ENCODE results near the gene TBC1D2B.
"Not testable (repeated sequence)": the region's sequence is repeated elsewhere in the genome, so short reads cannot be mapped to it uniquely, and the experiment has no call there.

The TBC1D2B gene

GRCh38 chr15:77951105-77951786 is 126.3 kb downstream of the TBC1D2B start:
- not testable (repeated sequence) for H3K9ac ChIP-seq (ENCODE audit: low read length); H3K4me2 ChIP-seq (ENCODE audit: low read depth, low read length, poor library complexity, severe bottlenecking); H3K4me3 ChIP-seq (ENCODE audit: insufficient read depth, low read length, poor library complexity, severe bottlenecking); H3K36me3 ChIP-seq (ENCODE audit: low read length); H4K20me1 ChIP-seq (ENCODE audit: low read depth, low read length); H2AFZ ChIP-seq (ENCODE audit: low read depth, low read length, severe bottlenecking); H3K79me2 ChIP-seq (ENCODE audit: insufficient read depth, low read length); H3K27me3 ChIP-seq (ENCODE audit: low read length); H3K9me3 ChIP-seq (ENCODE audit: insufficient read depth, low read length); H3K27ac ChIP-seq (ENCODE audit: low read depth, low read length); H3K9me2 ChIP-seq (replicated peaks; ENCODE audit: insufficient read depth, low read length); H3F3A ChIP-seq (ENCODE audit: insufficient read depth)

- not testable (repeated sequence) for H3K36me3 ChIP-seq (ENCODE audit: low read length); H3K27me3 ChIP-seq (ENCODE audit: low read length); H2AFZ ChIP-seq (ENCODE audit: low read depth, low read length, severe bottlenecking); H3K9me3 ChIP-seq (ENCODE audit: insufficient read depth, low read length); H4K20me1 ChIP-seq (ENCODE audit: low read depth, low read length); H3K27ac ChIP-seq (ENCODE audit: low read depth, low read length); H3K4me2 ChIP-seq (ENCODE audit: low read depth, low read length, poor library complexity, severe bottlenecking); H3K9ac ChIP-seq (ENCODE audit: low read length); H3K79me2 ChIP-seq (ENCODE audit: insufficient read depth, low read length); H3K4me3 ChIP-seq (ENCODE audit: insufficient read depth, low read length, poor library complexity, severe bottlenecking); H3F3A ChIP-seq (ENCODE audit: insufficient read depth); H3K9me2 ChIP-seq (replicated peaks; ENCODE audit: insufficient read depth, low read length)
These were observed 127.0 kb downstream of the TBC1D2B start for GRCh38 chr15:77950470-77950869.

GRCh38 chr15:77945566-77945965 is 131.9 kb downstream of the TBC1D2B start:
- Histone ChIP-seq H3K4me3 (ENCODE audit: insufficient read depth, low read length, poor library complexity, severe bottlenecking) (no peak overlapping the region), H2AFZ (ENCODE audit: low read depth, low read length, severe bottlenecking) (no peak overlapping the region), H4K20me1 (ENCODE audit: low read depth, low read length) (no peaks in the 10 kb centered on the region), H3K27ac (ENCODE audit: low read depth, low read length) (no peak overlapping the region), H3K36me3 (ENCODE audit: low read length) (no peaks in the 10 kb centered on the region), H3F3A (ENCODE audit: insufficient read depth) (no peaks in the 10 kb centered on the region), H3K9ac (ENCODE audit: low read length) (no peak overlapping the region), H3K4me2 (ENCODE audit: low read depth, low read length, poor library complexity, severe bottlenecking) (no peak overlapping the region), H3K9me2 (replicated peaks; ENCODE audit: insufficient read depth, low read length) (no peaks in the 10 kb centered on the region), H3K79me2 (ENCODE audit: insufficient read depth, low read length) (no peaks in the 10 kb centered on the region), H3K27me3 (ENCODE audit: low read length) (no peaks in the 10 kb centered on the region), H3K9me3 (ENCODE audit: insufficient read depth, low read length) (no peaks in the 10 kb centered on the region)
- TF ChIP-seq EZH2phosphoT487 (conservative IDR thresholded peaks at IDR 0.05; ENCODE audit: low read length) (no peak), CTCF (IDR thresholded peaks at IDR 0.05; ENCODE audit: insufficient read depth, low read length, poor library complexity, severe bottlenecking) (no peak)

All from SU-DHL-6 (cell line).